DMS 273 (cell line): Measurements from ENCODE around the gene OGFOD3.
"Not testable (repeated sequence)": the region's sequence is repeated elsewhere in the genome, so short reads cannot be mapped to it uniquely, and the experiment has no call there.

ENCODE experiments used
- DNase-seq: peaks from one replicate; lab custom pipeline; 2025; ENCODE audit not compliant: unreplicated experiment; lab: John Stamatoyannopoulos, UW

The OGFOD3 gene

GRCh38 chr17:82375359-82376041, 42.9 kb downstream of the OGFOD3 start:
- DNase-seq: no peak

- peak; percentile 61 for DNase-seq
Observed at GRCh38 chr17:82374626-82375331, 43.6 kb downstream of the OGFOD3 start.

- no peak for DNase-seq
Observed at GRCh38 chr17:82373731-82374625, 44.4 kb downstream of the OGFOD3 start.

GRCh38 chr17:82373072-82373452, 45.3 kb downstream of the OGFOD3 start:
- DNase-seq: not testable (repeated sequence)

GRCh38 chr17:82372249-82373071, 45.9 kb downstream of the OGFOD3 start:
- no peak for DNase-seq

GRCh38 chr17:82371333-82372248, 46.8 kb downstream of the OGFOD3 start, which contains the start of gene UTS2R:
TSS of gene UTS2R (plus strand) at chr17:82371765. CDS start at chr17:82374325, 2,560 bp downstream.
- peak; percentile 53 for DNase-seq

- DNase-seq: no peak
Observed at GRCh38 chr17:82370471-82371332, 47.7 kb downstream of the OGFOD3 start.

- DNase-seq: no peak
Observed at GRCh38 chr17:82369211-82369610, 49.2 kb downstream of the OGFOD3 start.

- DNase-seq: peak; percentile 55
Observed at GRCh38 chr17:82367724-82368524, 50.5 kb downstream of the OGFOD3 start.

- DNase-seq: no peak
Observed at GRCh38 chr17:82366749-82367148, 51.6 kb downstream of the OGFOD3 start.

- peak; percentile 30 for DNase-seq
Observed at GRCh38 chr17:82365606-82366295, 52.6 kb downstream of the OGFOD3 start.

GRCh38 chr17:82361885-82362633, 56.3 kb downstream of the OGFOD3 start:
- no peak for DNase-seq

GRCh38 chr17:82359451-82360074, 58.8 kb downstream of the OGFOD3 start:
- not testable (repeated sequence) for DNase-seq

- peak; percentile 70 for DNase-seq
Observed at GRCh38 chr17:82358465-82359350, 59.7 kb downstream of the OGFOD3 start, which contains the start of gene TEX19. TSS of gene TEX19 (plus strand) at chr17:82359247. CDS start at chr17:82362151, 2,904 bp downstream.

GRCh38 chr17:82357394-82357793, 61.0 kb downstream of the OGFOD3 start:
- DNase-seq: no peak
